SH-SY5Y (cell line): Measurements from ENCODE around the gene RASAL2.

ENCODE experiments used
- GATA2 ChIP-seq: IDR thresholded peaks from 2 replicates; pipeline ENCODE4 v1.6.1; 2011; ENCODE audit warnings: mild to moderate bottlenecking, low read depth, low read length
- GATA3 ChIP-seq: IDR thresholded peaks from 2 replicates; pipeline ENCODE4 v1.6.1; 2011; ENCODE audit warnings: low read depth, mild to moderate bottlenecking, low read length, moderate library complexity

DNA sequence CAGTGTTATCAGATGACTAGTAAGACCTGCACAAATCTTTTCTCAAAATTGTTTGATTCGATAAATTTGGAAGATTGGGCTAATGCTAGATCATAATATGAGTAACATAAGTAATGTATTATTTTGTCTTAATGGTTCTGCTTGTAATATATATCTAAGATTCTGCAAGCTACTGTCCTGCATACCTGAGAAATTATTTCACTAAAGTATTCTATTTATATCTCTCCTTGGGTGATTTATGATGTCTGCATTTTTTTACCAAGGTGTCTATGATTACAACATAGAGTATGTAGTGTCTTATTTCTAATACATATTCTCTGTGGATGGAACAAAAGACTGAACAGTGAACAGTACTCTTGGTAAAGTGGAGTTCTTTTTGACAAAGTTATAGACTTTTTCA, 236.2 kb downstream of the RASAL2 start:
- no peak for TF ChIP-seq GATA3
- no peak for TF ChIP-seq GATA2
